Neuronal stem cell (in vitro differentiated cells): ENCODE data around the gene CMSS1.

Experiments used
- DNase-seq: peaks from one replicate; pipeline ENCODE4 v3.0.0-alpha.2; 2013; ENCODE audit warnings: low spot score
- H2AFZ ChIP-seq: one replicate; pipeline ENCODE4 v1.6.1; 2013; ENCODE audit warnings: mild to moderate bottlenecking, low read length, inconsistent platforms
- H2AK5ac ChIP-seq: 2 replicates; pipeline ENCODE4 v1.6.1; 2013; ENCODE audit warnings: low read depth, mild to moderate bottlenecking, inconsistent platforms, low read length, moderate library complexity, mixed read lengths
- H2BK120ac ChIP-seq: 2 replicates; pipeline ENCODE4 v1.6.1; 2013; ENCODE audit warnings: low read depth, mild to moderate bottlenecking, inconsistent platforms, low read length, moderate library complexity, mixed read lengths
- H2BK12ac ChIP-seq: one replicate; pipeline ENCODE4 v1.6.1; 2013; ENCODE audit warnings: low read length, inconsistent platforms
- H2BK15ac ChIP-seq: 2 replicates; pipeline ENCODE4 v1.6.1; 2013; ENCODE audit warnings: mild to moderate bottlenecking, low read length, inconsistent platforms, mixed read lengths
- H2BK5ac ChIP-seq: one replicate; pipeline ENCODE4 v1.6.1; 2013; ENCODE audit warnings: inconsistent platforms, mild to moderate bottlenecking, low read length, moderate library complexity
- H3K14ac ChIP-seq: one replicate; pipeline ENCODE4 v1.6.1; 2013; ENCODE audit warnings: low read length, inconsistent platforms
- H3K18ac ChIP-seq: 2 replicates; pipeline ENCODE4 v1.6.1; 2013; ENCODE audit warnings: low read length, inconsistent platforms
- H3K23ac ChIP-seq: 2 replicates; pipeline ENCODE4 v1.6.1; 2013; ENCODE audit warnings: low read depth, mild to moderate bottlenecking, mixed read lengths, low read length, inconsistent platforms; ENCODE audit not compliant: poor library complexity
- H3K27ac ChIP-seq: replicated peaks from 3 replicates; pipeline ENCODE4 v1.5.1; 2013; ENCODE audit warnings: low read length, inconsistent platforms
- H3K27me3 ChIP-seq, 3 experiments: 2 replicates each; pipeline ENCODE4 v1.6.1; 2013; ENCODE audit warnings: low read length in 3 of 3, mild to moderate bottlenecking in 2 of 3, inconsistent platforms in 1 of 3, low read depth in 1 of 3, mixed read lengths in 1 of 3, moderate library complexity in 1 of 3; ENCODE audit not compliant: control insufficient read depth in 3 of 3, insufficient read depth in 3 of 3
- H3K36me3 ChIP-seq, 2 donors: replicated peaks in 1 of 2; 2 replicates each; pipeline ENCODE4 v1.6.1; 2013; ENCODE audit warnings: low read length in 2 of 2; ENCODE audit not compliant: control insufficient read depth in 2 of 2, insufficient read depth in 2 of 2
- H3K4ac ChIP-seq: 2 replicates; pipeline ENCODE4 v1.6.1; 2013; ENCODE audit warnings: inconsistent platforms, mild to moderate bottlenecking, low read length, moderate library complexity
- H3K4me1 ChIP-seq, 2 donors: 1 replicate in 1 of 2; 2 replicates in 1 of 2; pipeline ENCODE4 v1.6.1; 2013; ENCODE audit warnings: low read length in 2 of 2, low read depth in 1 of 2; ENCODE audit not compliant: control insufficient read depth in 2 of 2, insufficient read depth in 1 of 2
- H3K4me2 ChIP-seq: one replicate; pipeline ENCODE4 v1.6.1; 2013; ENCODE audit warnings: mild to moderate bottlenecking, low read length, inconsistent platforms; ENCODE audit not compliant: insufficient read depth, poor library complexity, severe bottlenecking
- H3K4me3 ChIP-seq, 2 donors: 2 replicates each; pipeline ENCODE4 v1.5.1; 2013; ENCODE audit warnings: low read length in 2 of 2, mild to moderate bottlenecking in 2 of 2, inconsistent platforms in 1 of 2, moderate library complexity in 1 of 2
- H3K79me1 ChIP-seq: one replicate; pipeline ENCODE4 v1.6.1; 2013; ENCODE audit warnings: low read depth, mild to moderate bottlenecking, inconsistent platforms, low read length, moderate library complexity
- H3K9ac ChIP-seq: one replicate; pipeline ENCODE4 v1.6.1; 2013; ENCODE audit warnings: mild to moderate bottlenecking, low read depth, low read length, inconsistent platforms; ENCODE audit not compliant: poor library complexity
- H3K9me3 ChIP-seq, 2 donors: replicated peaks in 1 of 2; 2 replicates each; pipeline versions ENCODE3 to v1.6.1; 2013; ENCODE audit warnings: low read length in 2 of 2, mild to moderate bottlenecking in 2 of 2, inconsistent platforms in 1 of 2, low read depth in 1 of 2, mixed read lengths in 1 of 2, moderate library complexity in 1 of 2; ENCODE audit not compliant: control insufficient read depth in 2 of 2, insufficient read depth in 1 of 2
- H4K8ac ChIP-seq: one replicate; pipeline ENCODE4 v1.6.1; 2013; ENCODE audit warnings: low read depth, mild to moderate bottlenecking, inconsistent platforms, low read length, moderate library complexity
- H4K91ac ChIP-seq: one replicate; pipeline ENCODE4 v1.6.1; 2013; ENCODE audit warnings: low read length, low read depth, mild to moderate bottlenecking, inconsistent platforms; ENCODE audit not compliant: poor library complexity
- whole genome bisulfite sequencing, 2 donors: extraction: QIAGEN DNeasy Blood & Tissue Kit; methylation state at CpG; one replicate each; pipeline ENCODE4 v1.1.7; 2013; ENCODE audit warnings: missing lambda C conversion rate in 2 of 2, mixed read lengths in 1 of 2; ENCODE audit not compliant: insufficient read length in 2 of 2, insufficient replicate concordance in 1 of 2; ENCODE audit errors: extremely low coverage in 2 of 2; 5-methylcytosine and 5-hydroxymethylcytosine counted together

Gene CMSS1

GRCh38 chr3:100122321-100122720 is 304.7 kb downstream of the CMSS1 start:
- H4K8ac ChIP-seq = no peak overlapping the region
- no peaks in the 10 kb centered on the region for H3K27me3 ChIP-seq
- DNase-seq = peak; percentile 4
- no peak overlapping the region for H4K91ac ChIP-seq
- no peak overlapping the region for H2AFZ ChIP-seq
- H2BK12ac ChIP-seq = no peak overlapping the region
- no peak overlapping the region for H3K9ac ChIP-seq
- H2BK15ac ChIP-seq = no peak overlapping the region
- no peak overlapping the region for H3K14ac ChIP-seq
- H3K23ac ChIP-seq = no peak overlapping the region
- no CpG with 5 or more reads among the region's 2 CpGs for WGBS, 2 donors
- H3K36me3 ChIP-seq = no peaks in the 10 kb centered on the region
- no peak overlapping the region for H3K4me3 ChIP-seq
- H3K9me3 ChIP-seq = no peaks in the 10 kb centered on the region
- no peak overlapping the region for H3K18ac ChIP-seq
- no peak overlapping the region for H3K27ac ChIP-seq
- H2BK120ac ChIP-seq = no peak overlapping the region
- peaks cover 5 to 16% of the 10 kb centered on the region in 2 donors for H3K4me1 ChIP-seq
- H3K4ac ChIP-seq = no peak overlapping the region
- no peak overlapping the region for H2BK5ac ChIP-seq
- H2AK5ac ChIP-seq = no peak overlapping the region
- no peak overlapping the region for H3K4me2 ChIP-seq
- H3K79me1 ChIP-seq = no peaks in the 10 kb centered on the region

- Histone ChIP-seq H3K4me3 (no peak overlapping the region), H3K27me3 (no peaks in the 10 kb centered on the region), H3K23ac (no peak overlapping the region), H3K18ac (no peak overlapping the region), H2BK120ac (no peak overlapping the region), H3K14ac (no peak overlapping the region), H3K9ac (no peak overlapping the region), H2BK15ac (no peak overlapping the region), H2AFZ (no peak overlapping the region), H2BK12ac (no peak overlapping the region), H3K4me2 (no peak overlapping the region), H3K79me1 (no peaks in the 10 kb centered on the region), H3K36me3 (no peaks in the 10 kb centered on the region), H3K4ac (no peak overlapping the region), H3K27ac (no peak overlapping the region), H3K4me1 (peaks cover 5 to 16% of the 10 kb centered on the region in 2 donors), H3K9me3 (no peaks in the 10 kb centered on the region), H4K91ac (no peak overlapping the region), H4K8ac (no peak overlapping the region), H2AK5ac (no peak overlapping the region), H2BK5ac (no peak overlapping the region)
- DNase-seq = no peak
- no CpG with 5 or more reads among the region's 4 CpGs for WGBS, 2 donors
Observed at GRCh38 chr3:100123112-100123511, 305.4 kb downstream of the CMSS1 start.

- no peaks in the 10 kb centered on the region for H3K27me3 ChIP-seq
- WGBS, 2 donors = no CpG with 5 or more reads among the region's 5 CpGs
- no peak overlapping the region for H3K23ac ChIP-seq
- H3K27ac ChIP-seq = no peak overlapping the region
- no peak overlapping the region for H2BK120ac ChIP-seq
- no peak overlapping the region for H3K4ac ChIP-seq
- no peak overlapping the region for H3K4me3 ChIP-seq
- no peak overlapping the region for H3K14ac ChIP-seq
- H2AK5ac ChIP-seq = no peak overlapping the region
- H3K18ac ChIP-seq = no peak overlapping the region
- H2BK15ac ChIP-seq = no peak overlapping the region
- H3K36me3 ChIP-seq = no peaks in the 10 kb centered on the region
- H4K91ac ChIP-seq = no peak overlapping the region
- no peak overlapping the region for H2AFZ ChIP-seq
- no peaks in the 10 kb centered on the region for H3K9me3 ChIP-seq
- H4K8ac ChIP-seq = no peak overlapping the region
- H3K4me2 ChIP-seq = no peak overlapping the region
- H3K79me1 ChIP-seq = no peaks in the 10 kb centered on the region
- DNase-seq = no peak
- H3K9ac ChIP-seq = no peak overlapping the region
- peaks cover 5 to 16% of the 10 kb centered on the region in 2 donors for H3K4me1 ChIP-seq
- H2BK12ac ChIP-seq = no peak overlapping the region
- no peak overlapping the region for H2BK5ac ChIP-seq
Observed at GRCh38 chr3:100124201-100124761, 306.6 kb downstream of the CMSS1 start.

- Histone ChIP-seq H3K36me3 (no peaks in the 10 kb centered on the region), H2BK5ac (no peak overlapping the region)
- no CpG with 5 or more reads among the region's 5 CpGs for WGBS, 2 donors
Observed at GRCh38 chr3:100125161-100125938, 307.7 kb downstream of the CMSS1 start.

More at GRCh38 chr3:100125161-100125938, 307.7 kb downstream of the CMSS1 start:
- Histone ChIP-seq H3K14ac (no peak overlapping the region), H3K4me1 (peaks cover 5 to 16% of the 10 kb centered on the region in 2 donors), H3K79me1 (no peaks in the 10 kb centered on the region), H3K9ac (no peak overlapping the region), H2BK120ac (no peak overlapping the region), H3K27ac (no peak overlapping the region), H2BK15ac (no peak overlapping the region), H4K91ac (no peak overlapping the region), H4K8ac (no peak overlapping the region), H2AK5ac (no peak overlapping the region), H2BK12ac (no peak overlapping the region), H3K9me3 (no peaks in the 10 kb centered on the region), H3K4me2 (no peak overlapping the region), H3K4me3 (no peak overlapping the region), H3K23ac (no peak overlapping the region), H3K4ac (no peak overlapping the region), H2AFZ (no peak overlapping the region), H3K27me3 (no peaks in the 10 kb centered on the region), H3K18ac (no peak overlapping the region)
- no peak for DNase-seq
